Loucy (cell line): ENCODE results near the gene CPT2.

Experiments
- H2AFZ ChIP-seq: fragments of 200-600 bp; sonication (generic); 2 replicates; pipeline ENCODE4 v1.6.0; 2016; ENCODE audit warnings: antibody characterized with exemption, mild to moderate bottlenecking, low read length, moderate library complexity
- H3F3A ChIP-seq: fragments of 200-600 bp; 2 replicates; pipeline ENCODE4 v1.6.0; 2016; ENCODE audit warnings: antibody characterized with exemption, low read depth, mild to moderate bottlenecking
- H3K27me3 ChIP-seq: fragments of 200-600 bp; sonication (generic); 2 replicates; pipeline ENCODE4 v1.6.1; 2014; ENCODE audit warnings: low read length, mild to moderate bottlenecking; ENCODE audit not compliant: insufficient read depth, poor library complexity, severe bottlenecking
- H3K36me3 ChIP-seq: fragments of 200-600 bp; sonication (generic); 2 replicates; pipeline ENCODE4 v1.6.1; 2016; ENCODE audit warnings: low read length; ENCODE audit not compliant: insufficient read depth
- H3K4me1 ChIP-seq: fragments of 200-600 bp; sonication (generic); 2 replicates; pipeline ENCODE4 v1.5.1; 2014; ENCODE audit warnings: low read length, mild to moderate bottlenecking; ENCODE audit not compliant: insufficient read depth, poor library complexity, severe bottlenecking
- H3K4me2 ChIP-seq: fragments of 200-600 bp; sonication (generic); 2 replicates; pipeline ENCODE4 v1.6.0; 2014; ENCODE audit warnings: antibody characterized with exemption, low read length, low read depth, mild to moderate bottlenecking; ENCODE audit not compliant: poor library complexity, severe bottlenecking
- H3K4me3 ChIP-seq: fragments of 200-600 bp; sonication (generic); 2 replicates; pipeline ENCODE4 v1.5.1; 2014; ENCODE audit warnings: low read length, mild to moderate bottlenecking, mixed read lengths; ENCODE audit not compliant: poor library complexity, severe bottlenecking
- H3K79me2 ChIP-seq: fragments of 200-600 bp; sonication (generic); 2 replicates; pipeline ENCODE4 v1.6.1; 2014; ENCODE audit warnings: low read length; ENCODE audit not compliant: insufficient read depth
- H3K9ac ChIP-seq: fragments of 200-600 bp; sonication (generic); 2 replicates; pipeline ENCODE4 v1.6.0; 2014; ENCODE audit warnings: mild to moderate bottlenecking, low read depth, low read length, moderate library complexity; ENCODE audit not compliant: poor library complexity, severe bottlenecking
- H3K9me2 ChIP-seq: fragments of 200-600 bp; sonication (generic); replicated peaks from 2 replicates; pipeline ENCODE4 v1.6.1; 2016; ENCODE audit warnings: low read depth, low read length, mixed read lengths
- H3K9me3 ChIP-seq: fragments of 200-600 bp; sonication (generic); 2 replicates; pipeline ENCODE4 v1.6.1; 2014; ENCODE audit warnings: mild to moderate bottlenecking, antibody characterized with exemption, low read length, low read depth; ENCODE audit not compliant: insufficient read depth
- H4K20me1 ChIP-seq: fragments of 200-600 bp; sonication (generic); 2 replicates; pipeline ENCODE4 v1.6.0; 2014; ENCODE audit warnings: antibody characterized with exemption, low read length, mild to moderate bottlenecking; ENCODE audit not compliant: insufficient read depth, poor library complexity, severe bottlenecking
- EZH2phosphoT487 ChIP-seq: fragments of 200-600 bp; IDR thresholded peaks from 2 replicates; pipeline ENCODE4 v1.6.1; 2018; ENCODE audit warnings: antibody characterized with exemption, mild to moderate bottlenecking, moderate library complexity, borderline replicate concordance
- TF ChIP-seq, protein P1 (sequence below): fragments of 200-600 bp; sonication (generic); conservative IDR thresholded peaks from 2 replicates; pipeline ENCODE4 v1.5.1; 2014; ENCODE audit warnings: mild to moderate bottlenecking, antibody characterized with exemption, low read length

Gene CPT2

DNA sequence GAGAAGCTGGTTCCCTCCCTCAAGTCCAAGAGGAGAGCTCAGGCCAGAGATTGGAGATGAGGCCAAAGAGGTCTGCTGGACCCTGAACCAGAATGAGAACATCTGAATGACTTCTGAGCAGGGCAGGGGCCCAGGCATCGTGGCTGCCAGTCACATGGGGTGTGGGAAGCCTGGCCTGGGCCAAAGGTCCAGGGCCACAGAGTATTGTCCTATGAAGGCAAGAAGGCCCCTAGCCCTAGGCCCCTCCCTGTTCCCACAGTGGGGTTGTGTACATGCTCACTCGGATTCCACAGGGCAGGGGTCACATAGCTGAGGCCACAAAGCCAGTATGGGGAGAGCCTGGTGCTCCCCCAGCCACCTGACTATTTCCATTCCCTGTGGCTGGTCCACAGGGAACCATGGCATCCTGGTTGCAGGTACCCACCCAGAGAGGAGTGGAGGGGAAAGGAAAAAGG lies 35.7 kb upstream of the CPT2 start:
- Histone ChIP-seq H3K36me3 (no peaks in the 10 kb centered on the region), H2AFZ (no peak overlapping the region), H3K4me2 (no peak overlapping the region), H3K4me1 (no peaks in the 10 kb centered on the region), H3K9me2 (no peaks in the 10 kb centered on the region), H3K79me2 (no peaks in the 10 kb centered on the region), H3F3A (no peaks in the 10 kb centered on the region), H4K20me1 (no peaks in the 10 kb centered on the region), H3K4me3 (no peak overlapping the region), H3K9ac (no peak overlapping the region), H3K9me3 (no peaks in the 10 kb centered on the region), H3K27me3 (no peaks in the 10 kb centered on the region)
- TF ChIP-seq, protein P1, sequence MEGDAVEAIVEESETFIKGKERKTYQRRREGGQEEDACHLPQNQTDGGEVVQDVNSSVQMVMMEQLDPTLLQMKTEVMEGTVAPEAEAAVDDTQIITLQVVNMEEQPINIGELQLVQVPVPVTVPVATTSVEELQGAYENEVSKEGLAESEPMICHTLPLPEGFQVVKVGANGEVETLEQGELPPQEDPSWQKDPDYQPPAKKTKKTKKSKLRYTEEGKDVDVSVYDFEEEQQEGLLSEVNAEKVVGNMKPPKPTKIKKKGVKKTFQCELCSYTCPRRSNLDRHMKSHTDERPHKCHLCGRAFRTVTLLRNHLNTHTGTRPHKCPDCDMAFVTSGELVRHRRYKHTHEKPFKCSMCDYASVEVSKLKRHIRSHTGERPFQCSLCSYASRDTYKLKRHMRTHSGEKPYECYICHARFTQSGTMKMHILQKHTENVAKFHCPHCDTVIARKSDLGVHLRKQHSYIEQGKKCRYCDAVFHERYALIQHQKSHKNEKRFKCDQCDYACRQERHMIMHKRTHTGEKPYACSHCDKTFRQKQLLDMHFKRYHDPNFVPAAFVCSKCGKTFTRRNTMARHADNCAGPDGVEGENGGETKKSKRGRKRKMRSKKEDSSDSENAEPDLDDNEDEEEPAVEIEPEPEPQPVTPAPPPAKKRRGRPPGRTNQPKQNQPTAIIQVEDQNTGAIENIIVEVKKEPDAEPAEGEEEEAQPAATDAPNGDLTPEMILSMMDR = no peak
- TF ChIP-seq EZH2phosphoT487 = no peak

DNA sequence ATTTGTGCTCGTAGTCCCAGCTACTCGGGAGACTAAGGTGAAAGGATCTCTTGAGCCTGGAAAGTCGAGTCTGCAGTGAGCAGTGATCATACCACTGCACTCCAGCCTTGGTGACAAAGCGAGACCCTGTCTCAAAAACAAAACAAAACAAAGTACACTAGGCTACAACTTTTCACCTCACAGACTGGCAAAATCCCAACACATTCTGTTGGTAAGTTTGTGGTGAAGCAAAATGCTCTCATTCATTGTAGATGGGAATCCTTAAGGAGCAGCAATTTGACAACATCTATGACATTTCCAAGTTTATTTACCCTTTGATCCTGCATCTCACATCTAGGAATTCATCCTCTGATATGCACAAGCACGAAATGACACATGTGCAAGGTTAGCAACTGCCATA lies 34.0 kb upstream of the CPT2 start:
- Histone ChIP-seq H3K79me2 (no peaks in the 10 kb centered on the region), H3K4me1 (no peaks in the 10 kb centered on the region), H3K9me2 (no peaks in the 10 kb centered on the region), H2AFZ (no peak overlapping the region), H3K27me3 (no peaks in the 10 kb centered on the region), H3K9ac (no peak overlapping the region), H3K4me2 (no peak overlapping the region), H3K36me3 (no peaks in the 10 kb centered on the region), H3F3A (no peaks in the 10 kb centered on the region), H4K20me1 (no peaks in the 10 kb centered on the region), H3K9me3 (no peaks in the 10 kb centered on the region), H3K4me3 (no peak overlapping the region)
- TF ChIP-seq EZH2phosphoT487 = no peak
- TF ChIP-seq, protein P1 = no peak

DNA sequence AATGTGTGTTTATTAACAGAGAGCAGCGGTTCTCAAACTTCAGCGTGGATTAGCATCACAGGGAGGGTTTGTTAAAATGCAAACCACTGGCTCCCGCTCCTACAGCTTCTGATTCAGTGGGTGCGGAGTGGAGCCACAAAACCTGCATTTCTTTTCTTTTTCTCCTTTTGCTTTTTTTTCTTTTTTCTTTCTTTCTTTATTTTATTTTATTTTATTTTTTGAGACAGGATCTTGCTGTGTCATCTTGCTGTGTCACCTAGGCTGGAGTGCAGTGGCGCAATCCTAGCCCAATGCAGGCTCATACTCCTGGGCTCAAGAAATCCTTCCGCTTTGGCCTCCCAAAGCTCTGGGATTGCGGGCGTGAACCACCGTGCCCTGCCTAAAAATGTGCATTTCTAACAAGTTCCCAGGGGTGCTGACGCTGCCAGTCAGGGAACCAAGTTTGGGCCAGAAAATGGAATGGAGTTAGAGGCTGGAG lies 33.3 kb upstream of the CPT2 start:
- TF ChIP-seq, protein P1 = no peak
- no peak for TF ChIP-seq EZH2phosphoT487
- Histone ChIP-seq H3K27me3 (no peaks in the 10 kb centered on the region), H3K4me1 (no peaks in the 10 kb centered on the region), H3K4me2 (no peak overlapping the region), H3K9me2 (no peaks in the 10 kb centered on the region), H3F3A (no peaks in the 10 kb centered on the region), H4K20me1 (no peaks in the 10 kb centered on the region), H3K9ac (no peak overlapping the region), H2AFZ (no peak overlapping the region), H3K9me3 (no peaks in the 10 kb centered on the region), H3K36me3 (no peaks in the 10 kb centered on the region), H3K79me2 (no peaks in the 10 kb centered on the region), H3K4me3 (no peak overlapping the region)
